ENCODE results near the gene PET117.
"Not testable (repeated sequence)": the region's sequence is repeated elsewhere in the genome, so short reads cannot be mapped to it uniquely, and the experiment has no call there.

PET117 gene

GRCh38 chr20:18165553-18165952 is 27.9 kb downstream of the PET117 start:
- DNase-seq, result no peak

- DNase-seq, result no peak
Measured at GRCh38 chr20:18166241-18166881, 28.7 kb downstream of the PET117 start.

GRCh38 chr20:18166950-18167349 is 29.3 kb downstream of the PET117 start:
- DNase-seq, result no peak

- no peak for DNase-seq
Measured at GRCh38 chr20:18172379-18172778, 34.7 kb downstream of the PET117 start.

GRCh38 chr20:18174906-18175683 is 37.4 kb downstream of the PET117 start:
- no peak for DNase-seq

GRCh38 chr20:18176318-18176785 is 38.7 kb downstream of the PET117 start:
- DNase-seq, result no peak

GRCh38 chr20:18180366-18180765 is 42.7 kb downstream of the PET117 start:
- not testable (repeated sequence) for DNase-seq

GRCh38 chr20:18180815-18181214 is 43.2 kb downstream of the PET117 start:
- no peak for DNase-seq

GRCh38 chr20:18187020-18187419 is 49.4 kb downstream of the PET117 start:
- no peak for DNase-seq

- no peak for DNase-seq
Measured at GRCh38 chr20:18188434-18188833, 50.8 kb downstream of the PET117 start.

- no peak for DNase-seq
Measured at GRCh38 chr20:18190338-18191233, 52.9 kb downstream of the PET117 start.

- DNase-seq, result no peak
Measured at GRCh38 chr20:18191306-18191705, 53.6 kb downstream of the PET117 start.

Measured in SHP77 treated with DMSO at 0.1 percent for 48 hours (cell line).